K562 (cell line): ENCODE results near the gene TTC22. TPM values are rescaled to one million over a fixed set of nuclear protein-coding genes. Genes with fewer than 3 reads are reported as not detected.

Experiments used
- ATAC-seq: fragments of 200-7000 bp; cut with Tn5 transposase; 3 replicates; pipeline ENCODE4 v1.9.1; 2020; ENCODE audit warnings: moderate library complexity
- BruUV-seq: library from RNA; stranded (reverse); fragments of 400-500 nt; replicated peaks from 2 replicates; lab custom pipeline; 2021; lab: Mats Ljungman, UMichigan
- CTCF ChIA-PET: fragments of 300-600 bp; formaldehyde crosslinking; extraction: SDS; loops from one replicate; lab custom pipeline; 2021; ENCODE audit warnings: low intra/inter-chr PET ratio; lab: Yijun Ruan, JAX
- POLR2A ChIA-PET: fragments of 300-600, 350-650 bp; sonication (Branson Sonifier 250); formaldehyde crosslinking; extraction: SDS; loops from one replicate; lab custom pipeline; 2021; ENCODE audit warnings: antibody characterized with exemption, inconsistent platforms; lab: Yijun Ruan, JAX
- DNase-seq, 4 experiments: peaks; one replicate each; pipeline versions ENCODE4 v3.0.0 to v3.0.0-alpha.2; 2011 to 2018; ENCODE audit warnings: low spot score in 3 of 4, mixed read lengths in 3 of 4; ENCODE audit errors: extremely low read depth in 1 of 4
- FAIRE-seq: peaks from 2 replicates; lab custom pipeline; 2011; peaks lifted over from hg19 to GRCh38; lab: Jason Lieb, UNC
- H2AFZ ChIP-seq: 2 replicates; pipeline ENCODE4 v1.6.0; 2011; ENCODE audit warnings: low read depth, low read length, control low read depth, inconsistent platforms
- H3K27ac ChIP-seq: fragments of 200-600 bp; 3 replicates; pipeline ENCODE4 v1.8.0; 2011; ENCODE audit warnings: low read depth, mild to moderate bottlenecking, control low read depth, inconsistent platforms, low read length, moderate library complexity, mixed read lengths; ENCODE audit errors: extremely low read depth
- H3K27me3 ChIP-seq, 2 experiments: fragments of 300-600 bp in 1 of 2; 2 replicates in 1 of 2; 3 replicates in 1 of 2; pipeline versions ENCODE4 v1.6.0 to v1.8.0; 2011; ENCODE audit warnings: inconsistent platforms in 2 of 2, low read length in 2 of 2, mild to moderate bottlenecking in 1 of 2, mixed read lengths in 1 of 2, moderate library complexity in 1 of 2; ENCODE audit not compliant: control insufficient read depth in 2 of 2, insufficient read depth in 2 of 2
- H3K36me3 ChIP-seq: fragments of 300-600 bp; 3 replicates; pipeline ENCODE4 v1.8.0; 2011; ENCODE audit warnings: mild to moderate bottlenecking, low read length, inconsistent platforms; ENCODE audit not compliant: control insufficient read depth, insufficient read depth
- H3K4me1 ChIP-seq, 2 experiments: fragments of 200-600 bp in 1 of 2; replicated peaks in 1 of 2; 2 replicates in 1 of 2; 3 replicates in 1 of 2; pipeline versions ENCODE4 v1.5.1 to v1.8.0; 2011; ENCODE audit warnings: inconsistent platforms in 2 of 2, low read length in 2 of 2, mild to moderate bottlenecking in 1 of 2, mixed read lengths in 1 of 2, moderate library complexity in 1 of 2; ENCODE audit not compliant: control insufficient read depth in 2 of 2, insufficient read depth in 2 of 2
- H3K4me2 ChIP-seq: 2 replicates; pipeline ENCODE4 v1.6.1; 2011; ENCODE audit warnings: low read length, control low read depth, inconsistent platforms, mixed read lengths; ENCODE audit not compliant: insufficient read depth
- H3K4me3 ChIP-seq: fragments of 200-600 bp; sonication (generic), shearing (Covaris generic); 2 replicates; pipeline ENCODE4 v1.5.1; 2016; ENCODE audit warnings: control low read depth, inconsistent platforms
- H3K79me2 ChIP-seq: fragments of 200-600 bp; 3 replicates; pipeline ENCODE4 v1.8.0; 2011; ENCODE audit warnings: low read length, inconsistent platforms; ENCODE audit not compliant: control insufficient read depth, insufficient read depth
- H3K9ac ChIP-seq, 2 experiments: 2 replicates each; pipeline versions ENCODE4 v1.6.0 to v1.6.1; 2011; ENCODE audit warnings: low read depth in 2 of 2, low read length in 2 of 2, control low read depth in 1 of 2, inconsistent platforms in 1 of 2, mild to moderate bottlenecking in 1 of 2, mixed read lengths in 1 of 2; ENCODE audit not compliant: insufficient read depth in 1 of 2
- H3K9me1 ChIP-seq: one replicate; pipeline ENCODE4 v1.6.0; 2011; ENCODE audit warnings: inconsistent platforms, mild to moderate bottlenecking, low read length, moderate library complexity; ENCODE audit not compliant: control insufficient read depth, insufficient read depth
- H3K9me3 ChIP-seq: replicated peaks from 2 replicates; pipeline ENCODE4 v1.5.1; 2011; ENCODE audit warnings: low read depth, low read length, inconsistent platforms; ENCODE audit not compliant: control insufficient read depth, insufficient read depth
- H4K20me1 ChIP-seq: replicated peaks from 2 replicates; pipeline ENCODE4 v1.6.1; 2011; ENCODE audit warnings: low read length, inconsistent platforms, mixed read lengths; ENCODE audit not compliant: control insufficient read depth, insufficient read depth
- GTF2F1 ChIP-seq: IDR thresholded peaks from 2 replicates; pipeline ENCODE4 v1.6.1; 2011; ENCODE audit warnings: low read depth, low read length, improper control_type of control experiment
- HINFP ChIP-seq: fragments of 450-650 bp; conservative IDR thresholded peaks from 2 replicates; pipeline ENCODE4 v1.6.1; 2016; ENCODE audit warnings: missing genetic modification characterization, low read depth, mild to moderate bottlenecking, control low read depth, missing compliant biosample characterization
- HMGN3 ChIP-seq: IDR thresholded peaks from 2 replicates; pipeline ENCODE4 v1.6.1; 2011; ENCODE audit warnings: borderline replicate concordance, low read depth, mild to moderate bottlenecking, mixed read lengths, low read length; ENCODE audit not compliant: insufficient read length; ENCODE audit errors: extremely low read depth
- THAP12 ChIP-seq: fragments of 250-450 bp; sonication (Bioruptor Pico); IDR thresholded peaks from 2 replicates; pipeline ENCODE4 v1.9.0; 2021; ENCODE audit warnings: mild to moderate bottlenecking, inconsistent platforms
- ZNF174 ChIP-seq: fragments of 250-450 bp; sonication (Bioruptor Pico); IDR thresholded peaks from 2 replicates; pipeline ENCODE4 v1.4.0; 2020; ENCODE audit warnings: mild to moderate bottlenecking
- ZNF830 ChIP-seq: fragments of 250-450 bp; sonication (Bioruptor Pico); IDR thresholded peaks from 2 replicates; pipeline ENCODE4 v1.5.0; 2021; ENCODE audit warnings: mild to moderate bottlenecking
- WGBS: fragments of 100-300 bp; shearing (Covaris generic); methylation state at CpG from one replicate; pipeline ENCODE4 v1.1.6; 2016; ENCODE audit warnings: low coverage, mixed read lengths; ENCODE audit not compliant: insufficient coverage; ENCODE audit errors: missing lambda C conversion rate; 5-methylcytosine and 5-hydroxymethylcytosine counted together
- in situ Hi-C: fragments of 300-500 bp; cut with MboI; formaldehyde crosslinking; loops from 4 replicates; pipeline ENCODE4 v1.15.0; 2018; ENCODE audit warnings: inconsistent platforms, mixed read lengths
- intact Hi-C: fragments of 100-400 bp; cut with micrococcal nuclease; formaldehyde crosslinking; loops from 2 replicates; pipeline ENCODE4 v1.14.2; 2022
- polyA plus RNA-seq, 8 experiments: library from polyadenylated mRNA; depleted of rRNA in 4 of 8; stranded (reverse) in 5 of 8; unstranded in 3 of 8; fragments of >200 nt; fragmentation: Nextera tagmentation in 2 of 8; fragmentation: Illumina TruSeq in 1 of 8; extraction: Ambion mirVana in 2 of 8; extraction: Trizol in 1 of 8; gene quantifications; 2 replicates each; pipeline versions ENCODE4 v1.2.1 to v1.2.3, GENCODE V29; 2011 to 2014; ENCODE audit warnings: inconsistent platforms in 1 of 8, missing spikeins in 1 of 8
- total RNA-seq, 7 experiments: library from RNA; depleted of rRNA in 6 of 7; stranded (reverse); fragments of >200 nt in 6 of 7; fragmentation: Illumina TruSeq in 2 of 7; extraction: Trizol in 2 of 7; gene quantifications; 2 replicates each; pipeline versions ENCODE4 v1.2.1 to v1.2.3, GENCODE V29; 2011 to 2021; ENCODE audit warnings: low replicate concordance in 1 of 7

Gene TTC22
- total and polyA plus RNA-seq, 9 of the 15 experiments (the other 6 are each of a cell fraction or from before 2014, with no cell fraction given) = 0.07 TPM; not detected in 8

GRCh38 chr1:54754486-54755285 is 46.4 kb downstream of the TTC22 start:
- Histone ChIP-seq H3K4me1 (peaks cover 0 to 14% of the 10 kb centered on the region in 2 experiments; a peak in 2 of 5 replicates), H4K20me1 (0 out of 2 replicates have a peak, but pooled peaks cover 3% of the 10 kb centered on the region), H3K9ac (no peak overlapping the region; a peak in 1 of 4 replicates), H3K27me3 (peaks cover 0 to 2% of the 10 kb centered on the region in 2 experiments; a peak in 3 of 5 replicates), H3K79me2 (no peaks in the 10 kb centered on the region), H3K4me2 (no peak overlapping the region), H3K27ac (no peak overlapping the region), H3K9me1 (peaks cover 4% of the 10 kb centered on the region), H3K4me3 (no peak overlapping the region), H3K9me3 (no peaks in the 10 kb centered on the region), H2AFZ (no peak overlapping the region), H3K36me3 (peaks cover 24% of the 10 kb centered on the region; the same call in 2 of the 3 replicates)
- ChIA-PET POLR2A (no interaction called here), CTCF (no interaction called here)
- intact Hi-C loops = no loop called here
- 46% methylated on average over 19 of the region's 25 CpGs for whole genome bisulfite sequencing
- in situ Hi-C loops = no loop called here
- DNase-seq (no peak), ATAC-seq (no peak)
- TF ChIP-seq HMGN3 (no peak), GTF2F1 (no peak), ZNF174 (CRISPR knock-in tag) (no peak), HINFP (tag) (no peak), THAP12 (no peak), ZNF830 (no peak)
- TF ChIP-seq, all 486 proteins: peak for 0
- no TSS peak for BruUV-seq
- no peak for FAIRE-seq
